HCT116 (cell line): ENCODE data around the gene NT5C2. TPM values are rescaled to one million over a fixed set of nuclear protein-coding genes. Genes with fewer than 3 reads are reported as not detected.

Source experiments
- ATAC-seq: fragments of 200-7000 bp; cut with Tn5 transposase; 2 replicates; pipeline ENCODE4 v1.9.1; 2020; ENCODE audit warnings: mild to moderate bottlenecking, moderate library complexity
- BruUV-seq: library from RNA; stranded (reverse); fragments of 400-500 nt; replicated peaks from 2 replicates; lab custom pipeline; 2021; lab: Mats Ljungman, UMichigan
- CTCF ChIA-PET: fragments of 300-600 bp; sonication (Branson Sonifier 250); formaldehyde crosslinking; loops from one replicate; lab custom pipeline; 2021; ENCODE audit warnings: antibody characterized with exemption; lab: Charles Lee
- POLR2A ChIA-PET: fragments of 300-600, 350-600 bp; sonication (Branson Sonifier 250); formaldehyde crosslinking; loops from one replicate; lab custom pipeline; 2021; ENCODE audit warnings: antibody characterized with exemption; lab: Charles Lee
- RAD21 ChIA-PET, 2 experiments: fragments of 300-600 bp; sonication (Branson Sonifier 250); formaldehyde crosslinking; loops; one replicate each; lab custom pipeline; 2023; ENCODE audit warnings: low total read pairs in 2 of 2; ENCODE audit not compliant: uncharacterized antibody in 2 of 2, unreplicated experiment in 2 of 2, low non-redundant PET in 1 of 2; lab: Charles Lee
- DNase-seq: peaks from one replicate; pipeline ENCODE4 v3.0.0-alpha.2; 2010; ENCODE audit warnings: low read depth, low spot score
- H2AFZ ChIP-seq: fragments of 200-600 bp; shearing (Covaris generic), sonication (generic); 2 replicates; pipeline ENCODE4 v1.6.1; 2017; ENCODE audit warnings: low read depth, mixed run types, mixed read lengths, antibody characterized with exemption, low read length; ENCODE audit not compliant: poor library complexity, severe bottlenecking
- H3K27ac ChIP-seq: 2 replicates; pipeline ENCODE4 v1.5.1; 2012; ENCODE audit warnings: low read depth, low read length
- H3K27me3 ChIP-seq: fragments of 200-600 bp; sonication (generic); 2 replicates; pipeline ENCODE4 v1.6.1; 2016; ENCODE audit warnings: mixed run types, low read length, mixed read lengths; ENCODE audit not compliant: insufficient read depth
- H3K36me3 ChIP-seq, 2 experiments: fragments of 200-500 bp in 1 of 2; fragments of 200-600 bp in 1 of 2; sonication (Bioruptor generic) in 1 of 2; sonication (generic) in 1 of 2; 2 replicates each; pipeline versions ENCODE4 v1.5.1 to v1.6.1; 2014 to 2016; ENCODE audit warnings: low read length in 2 of 2, inconsistent platforms in 1 of 2, mixed read lengths in 1 of 2, mixed run types in 1 of 2; ENCODE audit not compliant: insufficient read depth in 2 of 2, control insufficient read depth in 1 of 2
- H3K4me1 ChIP-seq, 2 experiments: fragments of 200-600 bp in 1 of 2; sonication (generic) in 1 of 2; 2 replicates each; pipeline versions ENCODE4 v1.5.1 to v1.6.1; 2012 to 2017; ENCODE audit warnings: low read length in 2 of 2, inconsistent platforms in 1 of 2, mild to moderate bottlenecking in 1 of 2, mixed read lengths in 1 of 2, mixed run types in 1 of 2, moderate library complexity in 1 of 2; ENCODE audit not compliant: insufficient read depth in 2 of 2, control insufficient read depth in 1 of 2
- H3K4me2 ChIP-seq: fragments of 200-600 bp; sonication (generic); 2 replicates; pipeline ENCODE4 v1.6.1; 2017; ENCODE audit warnings: mixed run types, low read length, mixed read lengths
- H3K4me3 ChIP-seq, 2 experiments: fragments of 200-600 bp in 1 of 2; sonication (generic) in 1 of 2; replicated peaks in 1 of 2; 2 replicates each; pipeline ENCODE4 v1.5.1; 2011 to 2016; ENCODE audit warnings: low read length in 2 of 2, control low read depth in 1 of 2, low read depth in 1 of 2, mild to moderate bottlenecking in 1 of 2, mixed read lengths in 1 of 2, mixed run types in 1 of 2
- H3K79me2 ChIP-seq: fragments of 200-600 bp; sonication (generic); 2 replicates; pipeline ENCODE4 v1.6.1; 2017; ENCODE audit warnings: mild to moderate bottlenecking, mixed run types, low read length, moderate library complexity, mixed read lengths; ENCODE audit not compliant: insufficient read depth
- H3K9ac ChIP-seq: fragments of 200-600 bp; sonication (generic); 2 replicates; pipeline ENCODE4 v1.6.1; 2016; ENCODE audit warnings: low read length, mixed read lengths
- H3K9me2 ChIP-seq: fragments of 200-600 bp; sonication (generic), shearing (Covaris generic); 2 replicates; pipeline ENCODE4 v1.6.1; 2017; ENCODE audit warnings: mixed run types, mild to moderate bottlenecking, moderate library complexity; ENCODE audit not compliant: insufficient read depth
- H3K9me3 ChIP-seq, 2 experiments: fragments of 200-500 bp in 1 of 2; fragments of 200-600 bp in 1 of 2; sonication (Bioruptor generic) in 1 of 2; sonication (generic) in 1 of 2; 2 replicates each; pipeline ENCODE4 v1.6.1; 2014 to 2017; ENCODE audit warnings: low read length in 2 of 2, mixed read lengths in 2 of 2, inconsistent platforms in 1 of 2, low read depth in 1 of 2, mild to moderate bottlenecking in 1 of 2, mixed run types in 1 of 2, moderate library complexity in 1 of 2; ENCODE audit not compliant: control insufficient read depth in 1 of 2, insufficient read depth in 1 of 2
- H4K20me1 ChIP-seq: fragments of 200-600 bp; sonication (generic), shearing (Covaris generic); 2 replicates; pipeline ENCODE4 v1.6.1; 2017; ENCODE audit warnings: mixed run types, mild to moderate bottlenecking, moderate library complexity; ENCODE audit not compliant: insufficient read depth
- CEBPB ChIP-seq: IDR thresholded peaks from 2 replicates; pipeline ENCODE4 v1.6.1; 2012; ENCODE audit warnings: low read depth
- FOSL1 ChIP-seq: IDR thresholded peaks from 2 replicates; pipeline ENCODE4 v1.6.1; 2012; ENCODE audit warnings: low read depth
- POLR2A ChIP-seq: IDR thresholded peaks from 2 replicates; pipeline ENCODE4 v1.7.0; 2011; ENCODE audit warnings: borderline replicate concordance; ENCODE audit not compliant: insufficient read depth, insufficient read length; ENCODE audit errors: extremely low read depth
- POLR2AphosphoS5 ChIP-seq: IDR thresholded peaks from 2 replicates; pipeline ENCODE4 v1.6.1; 2011; ENCODE audit warnings: mild to moderate bottlenecking, low read depth, low read length, moderate library complexity
- SIN3A ChIP-seq: IDR thresholded peaks from 2 replicates; pipeline ENCODE4 v1.6.1; 2012; ENCODE audit warnings: low read depth
- YY1 ChIP-seq: IDR thresholded peaks from 2 replicates; pipeline ENCODE4 v1.6.1; 2011; ENCODE audit warnings: low read length, low read depth, moderate library complexity, mild to moderate bottlenecking; ENCODE audit not compliant: insufficient replicate concordance; ENCODE audit errors: extremely low read depth
- ZFX ChIP-seq: fragments of 450-650 bp; IDR thresholded peaks from 2 replicates; pipeline ENCODE4 v1.6.1; 2017
- intact Hi-C: fragments of 100-400 bp; cut with micrococcal nuclease; formaldehyde crosslinking; loops from 2 replicates; pipeline ENCODE4 v1.10.0; 2022
- total RNA-seq: library from RNA; stranded (reverse); gene quantifications from one replicate; pipeline ENCODE4 v1.2.1, GENCODE V29; 2021; ENCODE audit not compliant: unreplicated experiment
- TF ChIP-seq, protein P1 (sequence below): IDR thresholded peaks from 2 replicates; pipeline ENCODE4 v1.6.1; 2011; ENCODE audit warnings: mild to moderate bottlenecking, low read length, moderate library complexity; ENCODE audit not compliant: insufficient replicate concordance; ENCODE audit errors: extremely low read depth
- TF ChIP-seq, protein P2 (sequence below): IDR thresholded peaks from 2 replicates; pipeline ENCODE4 v1.6.1; 2012; ENCODE audit warnings: low read depth

NT5C2 gene
- total RNA-seq, 1 experiment from 2014 or later: 63.0 TPM

DNA sequence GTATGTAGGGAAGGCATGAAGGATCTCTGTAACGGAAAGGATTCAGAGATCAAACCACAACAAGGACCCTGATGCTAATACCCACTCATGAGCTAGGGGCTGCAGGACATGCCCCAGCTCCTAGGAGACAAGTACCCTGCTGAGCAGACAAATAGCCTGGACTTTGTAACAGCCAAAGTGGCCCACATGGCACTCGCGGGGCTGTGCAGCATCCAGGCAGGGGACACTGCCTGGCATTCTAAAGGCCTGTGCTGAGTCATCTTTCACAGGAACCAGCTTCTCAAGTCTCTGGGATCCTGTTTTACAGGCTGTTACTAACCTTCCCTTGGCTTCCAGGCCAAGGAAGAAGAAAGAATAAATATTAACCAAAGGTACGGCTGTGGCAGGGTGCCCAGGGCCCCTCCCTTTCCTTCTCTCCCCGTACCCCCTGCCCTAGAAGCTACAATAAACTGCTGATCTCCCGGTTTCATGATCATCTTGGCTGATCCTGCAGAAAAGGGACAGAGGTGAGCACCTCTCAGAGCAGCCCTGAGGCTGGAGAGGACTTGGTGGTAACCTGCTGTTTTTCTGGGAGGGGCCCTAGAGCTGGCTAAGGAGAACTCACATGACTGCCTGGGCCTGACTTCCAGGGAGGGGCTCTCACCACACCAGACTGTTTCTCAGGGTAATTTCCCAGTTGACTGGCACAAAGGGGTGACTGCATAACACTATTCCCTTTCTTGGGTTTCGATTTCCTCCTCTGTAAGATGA, 48.4 kb upstream of the NT5C2 start:
- BruUV-seq: TSS peak; percentile 67
- peak overlapping the region; percentile 93 for H3K27ac ChIP-seq
- H3K36me3 ChIP-seq: no peaks in the 10 kb centered on the region
- H3K4me1 ChIP-seq: peaks cover 40 to 55% of the 10 kb centered on the region in 2 experiments
- no peaks in the 10 kb centered on the region for H3K79me2 ChIP-seq
- peak overlapping the region; percentile 73 for H3K4me2 ChIP-seq
- H3K9me2 ChIP-seq: no peaks in the 10 kb centered on the region
- RAD21 ChIA-PET: interaction anchor here in 1 of 2 experiments (0.5 to 1.3 kb wide), 4 partner anchors 8 to 404 kb away, joined by 3 to 5 read pairs (median 3); partner anchors contain the start of gene CYP17A1
- CTCF ChIA-PET: interaction anchor here (1.0 to 1.8 kb wide), 6 partner anchors 8 to 324 kb away, joined by 3 to 19 read pairs (median 6); partner anchors contain the start of gene CNNM2
- no peaks in the 10 kb centered on the region for H4K20me1 ChIP-seq
- no peaks in the 10 kb centered on the region for H3K27me3 ChIP-seq
- peak overlapping the region; percentile 18 to 42 for H3K4me3 ChIP-seq
- H3K9me3 ChIP-seq: no peaks in the 10 kb centered on the region
- TF ChIP-seq, protein P1, sequence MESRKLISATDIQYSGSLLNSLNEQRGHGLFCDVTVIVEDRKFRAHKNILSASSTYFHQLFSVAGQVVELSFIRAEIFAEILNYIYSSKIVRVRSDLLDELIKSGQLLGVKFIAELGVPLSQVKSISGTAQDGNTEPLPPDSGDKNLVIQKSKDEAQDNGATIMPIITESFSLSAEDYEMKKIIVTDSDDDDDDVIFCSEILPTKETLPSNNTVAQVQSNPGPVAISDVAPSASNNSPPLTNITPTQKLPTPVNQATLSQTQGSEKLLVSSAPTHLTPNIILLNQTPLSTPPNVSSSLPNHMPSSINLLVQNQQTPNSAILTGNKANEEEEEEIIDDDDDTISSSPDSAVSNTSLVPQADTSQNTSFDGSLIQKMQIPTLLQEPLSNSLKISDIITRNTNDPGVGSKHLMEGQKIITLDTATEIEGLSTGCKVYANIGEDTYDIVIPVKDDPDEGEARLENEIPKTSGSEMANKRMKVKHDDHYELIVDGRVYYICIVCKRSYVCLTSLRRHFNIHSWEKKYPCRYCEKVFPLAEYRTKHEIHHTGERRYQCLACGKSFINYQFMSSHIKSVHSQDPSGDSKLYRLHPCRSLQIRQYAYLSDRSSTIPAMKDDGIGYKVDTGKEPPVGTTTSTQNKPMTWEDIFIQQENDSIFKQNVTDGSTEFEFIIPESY: peak; percentile 27
- TF ChIP-seq POLR2A (no peak), YY1 (peak; percentile 68), POLR2AphosphoS5 (peak; percentile 70), ZFX (peak; percentile 61; the same call in 1 of the 2 replicates), FOSL1 (no peak), CEBPB (no peak), SIN3A (no peak)
- TF ChIP-seq, protein P2, sequence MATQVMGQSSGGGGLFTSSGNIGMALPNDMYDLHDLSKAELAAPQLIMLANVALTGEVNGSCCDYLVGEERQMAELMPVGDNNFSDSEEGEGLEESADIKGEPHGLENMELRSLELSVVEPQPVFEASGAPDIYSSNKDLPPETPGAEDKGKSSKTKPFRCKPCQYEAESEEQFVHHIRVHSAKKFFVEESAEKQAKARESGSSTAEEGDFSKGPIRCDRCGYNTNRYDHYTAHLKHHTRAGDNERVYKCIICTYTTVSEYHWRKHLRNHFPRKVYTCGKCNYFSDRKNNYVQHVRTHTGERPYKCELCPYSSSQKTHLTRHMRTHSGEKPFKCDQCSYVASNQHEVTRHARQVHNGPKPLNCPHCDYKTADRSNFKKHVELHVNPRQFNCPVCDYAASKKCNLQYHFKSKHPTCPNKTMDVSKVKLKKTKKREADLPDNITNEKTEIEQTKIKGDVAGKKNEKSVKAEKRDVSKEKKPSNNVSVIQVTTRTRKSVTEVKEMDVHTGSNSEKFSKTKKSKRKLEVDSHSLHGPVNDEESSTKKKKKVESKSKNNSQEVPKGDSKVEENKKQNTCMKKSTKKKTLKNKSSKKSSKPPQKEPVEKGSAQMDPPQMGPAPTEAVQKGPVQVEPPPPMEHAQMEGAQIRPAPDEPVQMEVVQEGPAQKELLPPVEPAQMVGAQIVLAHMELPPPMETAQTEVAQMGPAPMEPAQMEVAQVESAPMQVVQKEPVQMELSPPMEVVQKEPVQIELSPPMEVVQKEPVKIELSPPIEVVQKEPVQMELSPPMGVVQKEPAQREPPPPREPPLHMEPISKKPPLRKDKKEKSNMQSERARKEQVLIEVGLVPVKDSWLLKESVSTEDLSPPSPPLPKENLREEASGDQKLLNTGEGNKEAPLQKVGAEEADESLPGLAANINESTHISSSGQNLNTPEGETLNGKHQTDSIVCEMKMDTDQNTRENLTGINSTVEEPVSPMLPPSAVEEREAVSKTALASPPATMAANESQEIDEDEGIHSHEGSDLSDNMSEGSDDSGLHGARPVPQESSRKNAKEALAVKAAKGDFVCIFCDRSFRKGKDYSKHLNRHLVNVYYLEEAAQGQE: no peak
- ATAC-seq: peak; percentile 72
- H2AFZ ChIP-seq: peak overlapping the region; percentile 74
- peak; percentile 86 for DNase-seq
- H3K9ac ChIP-seq: peak overlapping the region; percentile 60
- POLR2A ChIA-PET: interaction anchor here (0.7 to 3.4 kb wide), 7 partner anchors 9 to 78 kb away, joined by 3 to 32 read pairs (median 7); partner anchors contain the start of gene NT5C2
- intact Hi-C loops: loop anchor here (5.0 kb wide), 3 partner anchors 159 to 514 kb away; no protein-coding TSS in a partner anchor
